Stimulated activated effector memory CD8-positive, alpha-beta T cell treated with anti-CD3 and anti-CD28 coated beads, Interleukin-12 subunit alpha, Interleukin-12 subunit beta, amount 100 ng/mL, for 72 hours (primary cell): Measurements from ENCODE around the gene POU2AF2.
"Not testable (repeated sequence)": the region's sequence is repeated elsewhere in the genome, so short reads cannot be mapped to it uniquely, and the experiment has no call there.

Experiments used
- ATAC-seq: fragments of 150-1000 bp; cut with Tn5 transposase; 2 replicates; pipeline ENCODE4 v1.10.0; 2021
- DNase-seq, 2 donors: peaks; one replicate each; pipeline ENCODE4 v3.0.0; 2021 to 2022; ENCODE audit warnings: low spot score in 2 of 2
- H3K27ac Mint-ChIP-seq: one replicate; pipeline ENCODE4 v1.8.0; 2022; ENCODE audit warnings: mild to moderate bottlenecking, mixed read lengths
- H3K36me3 Mint-ChIP-seq: one replicate; pipeline ENCODE4 v1.8.0; 2022; ENCODE audit warnings: mild to moderate bottlenecking, mixed read lengths
- H3K4me1 Mint-ChIP-seq: one replicate; pipeline ENCODE4 v1.8.0; 2022; ENCODE audit warnings: mixed read lengths
- H3K4me3 Mint-ChIP-seq: one replicate; pipeline ENCODE4 v1.8.0; 2022; ENCODE audit warnings: mild to moderate bottlenecking, mixed read lengths
- H3K9me3 Mint-ChIP-seq: one replicate; pipeline ENCODE4 v1.8.0; 2022; ENCODE audit warnings: mixed read lengths

Gene POU2AF2

DNA sequence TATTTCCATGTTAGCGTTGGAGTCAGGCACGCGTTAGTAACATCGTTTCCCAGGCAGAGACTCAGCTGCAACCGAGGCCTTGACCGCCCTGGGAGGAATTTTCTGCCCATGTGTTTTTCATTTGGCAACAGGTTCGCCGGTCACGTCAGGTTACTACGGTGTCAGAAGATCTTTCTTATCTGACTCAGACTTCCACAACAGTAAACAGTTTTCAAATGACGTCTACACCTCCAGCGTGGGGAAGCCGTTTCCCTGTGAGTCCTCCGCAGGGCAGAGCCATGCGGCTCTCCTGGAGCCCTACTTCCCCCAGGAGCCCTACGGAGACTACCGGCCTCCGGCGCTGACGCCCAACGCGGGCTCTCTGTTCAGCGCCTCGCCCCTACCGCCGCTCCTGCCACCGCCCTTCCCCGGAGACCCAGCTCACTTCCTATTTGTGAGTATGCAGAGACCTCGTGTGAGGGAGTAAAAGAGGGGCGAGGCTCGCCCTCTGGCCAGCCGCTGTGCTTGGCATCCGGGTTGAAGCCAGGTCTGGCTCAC is 38.5 kb downstream of the POU2AF2 start:
- ATAC-seq (no peak), DNase-seq (no peak)
- no peaks in the 10 kb centered on the region for H3K9me3 Mint-ChIP-seq
- no peaks in the 10 kb centered on the region for H3K4me1 Mint-ChIP-seq
- no peaks in the 10 kb centered on the region for H3K36me3 Mint-ChIP-seq
- H3K4me3 Mint-ChIP-seq, result no peak overlapping the region
- no peak overlapping the region for H3K27ac Mint-ChIP-seq

DNA sequence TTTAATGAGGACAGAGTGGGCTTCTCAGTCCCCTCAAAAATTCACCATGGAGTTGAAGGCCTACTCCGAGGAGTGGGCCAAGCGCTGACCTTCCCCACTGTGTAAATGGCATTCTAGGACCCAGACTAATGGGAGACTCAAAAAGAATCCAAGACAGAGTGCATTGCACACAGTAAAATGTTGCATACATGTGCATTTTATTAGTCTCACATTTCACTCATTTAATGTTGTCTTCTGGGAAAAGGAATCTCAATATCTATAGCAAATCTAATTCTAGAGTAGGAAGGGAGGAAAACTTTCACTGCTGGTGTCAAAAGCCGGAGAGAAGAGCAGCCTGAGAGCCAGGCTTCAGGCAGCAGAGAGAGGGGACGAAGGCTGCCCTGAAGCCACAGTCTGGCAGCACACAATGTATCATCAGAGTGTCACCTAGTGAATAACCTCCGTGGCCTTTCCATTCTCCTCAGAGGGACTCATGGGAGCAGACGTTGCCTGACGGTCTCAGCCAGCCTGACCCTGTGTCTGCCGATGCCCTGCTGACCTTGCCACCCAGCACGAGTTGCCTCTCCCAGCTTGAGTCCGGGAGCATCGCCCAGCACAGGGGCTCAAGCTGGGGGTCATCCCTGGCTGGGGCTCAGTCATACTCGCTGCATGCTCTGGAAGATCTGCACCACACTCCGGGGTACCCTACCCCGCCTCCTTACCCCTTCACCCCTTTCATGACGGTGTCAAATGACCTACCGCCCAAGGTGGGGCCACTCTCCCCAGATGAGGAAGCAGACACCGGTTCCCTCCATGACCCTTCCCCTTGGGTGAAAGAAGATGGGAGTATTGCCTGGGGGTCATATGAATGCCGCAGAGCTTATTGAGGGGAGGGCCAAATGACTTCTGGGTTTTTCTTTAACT is 39.9 kb downstream of the POU2AF2 start:
- no peak overlapping the region for H3K27ac Mint-ChIP-seq
- H3K4me1 Mint-ChIP-seq, result no peaks in the 10 kb centered on the region
- H3K36me3 Mint-ChIP-seq, result no peaks in the 10 kb centered on the region
- no peak overlapping the region for H3K4me3 Mint-ChIP-seq
- DNase-seq (no peak), ATAC-seq (no peak)
- no peaks in the 10 kb centered on the region for H3K9me3 Mint-ChIP-seq

DNA sequence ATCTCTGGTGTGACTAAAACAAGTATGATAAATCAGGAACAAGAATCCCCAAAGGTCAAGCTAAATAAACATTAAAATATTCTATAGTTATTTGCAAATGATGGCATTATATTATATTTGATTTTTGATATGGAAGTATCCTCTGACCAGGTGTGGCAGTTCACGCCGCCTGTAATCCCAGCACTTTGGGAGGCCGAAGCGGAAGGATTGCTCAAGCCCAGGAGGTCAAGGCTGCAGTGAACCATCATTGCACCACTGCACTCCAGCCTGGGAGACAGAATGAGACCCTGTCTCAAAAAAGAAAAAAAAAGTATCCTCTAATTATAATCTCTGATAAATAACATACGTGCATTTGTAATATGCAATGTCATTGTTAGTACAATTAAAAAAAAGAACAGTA is 46.2 kb downstream of the POU2AF2 start:
- no peaks in the 10 kb centered on the region for H3K36me3 Mint-ChIP-seq
- no peak overlapping the region for H3K27ac Mint-ChIP-seq
- ATAC-seq (no peak), DNase-seq (no peak)
- H3K9me3 Mint-ChIP-seq, result no peaks in the 10 kb centered on the region
- no peak overlapping the region for H3K4me3 Mint-ChIP-seq
- no peaks in the 10 kb centered on the region for H3K4me1 Mint-ChIP-seq

DNA sequence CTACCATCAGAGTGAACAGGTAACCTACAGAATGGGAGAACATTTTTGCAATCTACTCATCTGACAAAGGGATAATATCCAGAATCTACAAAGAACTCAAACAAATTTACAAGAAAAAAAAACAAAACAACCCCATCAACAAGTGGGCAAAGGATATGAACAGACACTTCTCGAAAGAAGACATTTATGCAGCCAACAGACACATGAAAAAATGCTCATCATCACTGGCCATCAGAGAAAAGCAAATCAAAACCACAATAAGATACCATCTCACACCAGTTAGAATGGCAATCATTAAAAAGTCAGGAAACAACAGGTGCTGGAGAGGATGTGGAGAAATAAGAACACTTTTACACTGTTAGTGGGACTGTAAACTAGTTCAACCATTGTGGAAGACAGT is 46.9 kb downstream of the POU2AF2 start:
- not testable (repeated sequence) for DNase-seq, ATAC-seq, H3K27ac Mint-ChIP-seq, H3K4me3 Mint-ChIP-seq, H3K36me3 Mint-ChIP-seq, H3K9me3 Mint-ChIP-seq, H3K4me1 Mint-ChIP-seq

DNA sequence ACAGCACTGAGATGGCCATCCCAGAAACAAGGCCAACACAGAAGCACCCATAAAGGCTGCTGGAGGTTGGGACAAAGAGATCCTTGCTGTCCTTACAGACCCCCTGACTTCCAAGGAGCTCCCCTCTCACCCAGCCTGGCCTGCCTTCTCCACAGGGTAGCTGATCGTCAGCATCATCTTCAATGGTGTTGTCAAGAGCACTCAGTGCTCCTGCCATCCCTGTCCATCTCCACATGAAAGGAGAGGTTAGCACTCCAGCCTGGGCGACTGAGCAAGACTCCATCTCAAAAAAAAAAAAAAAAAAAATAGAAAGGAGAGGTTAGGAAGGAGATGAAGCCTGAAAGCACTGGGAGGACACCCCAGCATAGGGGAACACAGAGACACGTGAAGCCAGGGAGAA is 50.7 kb downstream of the POU2AF2 start:
- no peak overlapping the region for H3K27ac Mint-ChIP-seq
- H3K9me3 Mint-ChIP-seq, result no peaks in the 10 kb centered on the region
- no peak for DNase-seq
- no peaks in the 10 kb centered on the region for H3K4me1 Mint-ChIP-seq
- no peaks in the 10 kb centered on the region for H3K36me3 Mint-ChIP-seq
- no peak for ATAC-seq
- no peak overlapping the region for H3K4me3 Mint-ChIP-seq

DNA sequence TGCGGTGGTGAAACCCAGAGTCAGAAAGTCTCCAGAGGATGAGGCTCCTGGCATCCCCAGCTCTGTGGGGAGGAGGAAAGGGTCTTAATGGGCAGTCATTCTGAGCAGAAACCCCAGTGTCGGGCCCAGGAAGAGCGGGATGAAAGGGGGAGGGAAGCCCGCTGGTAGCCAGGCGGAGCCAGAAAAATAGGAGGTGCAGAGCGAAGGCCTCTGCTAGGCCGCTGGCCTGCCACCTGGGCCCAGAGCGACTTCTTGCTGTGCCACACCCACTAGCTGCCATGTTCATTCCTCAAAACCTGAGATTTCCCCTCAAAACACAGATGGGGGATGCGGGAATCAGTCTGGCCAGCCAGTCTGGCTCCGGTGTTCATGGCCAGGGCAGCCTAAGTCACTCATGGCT is 52.2 kb downstream of the POU2AF2 start:
- ATAC-seq (no peak), DNase-seq (no peak)
- H3K36me3 Mint-ChIP-seq, result no peaks in the 10 kb centered on the region
- H3K4me3 Mint-ChIP-seq, result no peak overlapping the region
- H3K4me1 Mint-ChIP-seq, result no peaks in the 10 kb centered on the region
- H3K9me3 Mint-ChIP-seq, result no peaks in the 10 kb centered on the region
- H3K27ac Mint-ChIP-seq, result no peak overlapping the region

DNA sequence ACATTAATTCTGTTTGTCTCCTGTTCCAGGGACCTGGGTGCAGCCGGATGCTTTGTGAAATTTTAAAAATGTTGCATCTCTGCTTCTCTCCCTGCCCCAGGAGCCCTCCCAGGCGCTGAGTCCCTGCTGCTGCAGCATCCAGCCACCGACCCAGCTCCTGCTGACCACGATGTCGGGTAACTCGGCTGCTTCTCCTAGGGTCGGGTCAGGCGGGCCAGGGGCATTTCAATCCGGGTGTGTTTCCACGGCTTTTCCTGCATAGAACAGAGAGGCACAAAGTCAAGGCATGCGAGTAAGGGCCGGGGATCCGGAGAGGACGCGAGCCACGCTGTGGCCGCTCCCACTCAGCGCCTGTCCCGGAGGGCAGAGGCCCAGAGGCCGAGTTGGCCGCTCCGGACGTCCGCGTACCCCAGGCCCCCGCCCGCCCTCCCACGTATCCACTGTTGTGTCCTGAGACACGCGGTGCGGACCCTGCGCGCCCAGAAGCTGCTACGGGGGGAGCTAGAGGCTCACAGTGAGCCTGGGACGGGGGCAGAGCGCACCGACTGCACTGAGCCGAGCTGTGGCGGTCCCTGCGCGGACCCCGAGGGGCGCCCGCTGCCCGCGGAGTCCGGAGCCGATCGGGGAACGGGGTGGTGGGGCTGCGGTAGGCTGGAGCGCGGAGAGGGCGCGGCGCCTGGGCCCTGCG is 53.0 kb downstream of the POU2AF2 start, which contains the start of gene POU2AF3:
Gene POU2AF3, plus strand, starts transcription at position 134 of the 688 bp plus-strand sequence. Its CDS starts 36 bp downstream, at position 170.
- Mint-ChIP-seq H3K27ac (no peak within 1 kb of the TSS), H3K36me3 (no peaks in the 10 kb centered on the region), H3K9me3 (no peaks in the 10 kb centered on the region), H3K4me1 (no peaks in the 10 kb centered on the region), H3K4me3 (no peak within 1 kb of the TSS)
- ATAC-seq, result peak; percentile 4
- DNase-seq, result no peak

DNA sequence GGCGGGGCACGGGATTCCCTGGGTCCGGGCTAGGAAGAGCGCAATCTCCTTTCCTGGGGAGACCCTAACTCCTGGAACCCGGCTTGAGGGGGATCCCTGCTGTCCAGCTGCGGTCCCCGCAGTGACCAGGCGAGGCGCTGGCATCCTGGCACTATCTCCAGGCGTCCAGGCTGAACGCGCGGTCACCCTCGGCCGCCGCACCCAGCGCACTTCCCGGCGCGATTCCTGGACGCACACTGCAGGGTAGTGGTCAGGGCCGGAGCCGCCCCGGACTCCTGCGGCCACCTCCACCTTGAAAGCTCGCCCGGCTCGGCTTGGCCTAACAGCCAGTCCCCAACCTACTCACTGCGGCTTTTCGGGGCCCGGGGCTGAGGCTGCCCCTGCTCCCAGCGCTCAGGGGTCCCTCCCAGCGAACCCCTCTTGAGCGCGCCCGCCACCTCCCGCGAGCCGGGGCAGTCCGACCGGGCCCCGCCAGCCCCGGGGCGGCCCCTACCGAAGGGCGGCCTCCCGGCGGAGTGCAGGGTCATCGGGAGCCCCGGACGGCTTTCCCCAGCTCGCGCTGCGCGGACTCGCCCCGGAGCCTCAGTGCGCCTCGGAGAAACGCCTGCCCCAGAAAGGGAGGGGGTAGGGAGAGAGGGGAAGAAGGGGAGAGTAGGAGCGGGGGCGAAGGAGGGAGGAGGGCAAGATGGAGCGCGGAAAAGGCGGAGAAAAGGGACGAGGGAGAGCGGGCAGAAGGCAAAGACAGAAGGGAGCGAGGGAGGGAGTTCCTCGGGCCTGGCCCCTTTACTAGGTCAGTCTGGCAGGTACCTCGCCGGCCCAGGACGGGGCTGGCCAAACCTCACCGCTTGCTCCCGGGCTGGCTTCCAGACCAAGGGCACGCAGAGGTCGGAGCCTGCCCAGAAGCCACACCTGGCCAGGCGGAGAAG is 53.8 kb downstream of the POU2AF2 start:
- no peak overlapping the region for H3K4me3 Mint-ChIP-seq
- no peaks in the 10 kb centered on the region for H3K4me1 Mint-ChIP-seq
- H3K36me3 Mint-ChIP-seq, result no peaks in the 10 kb centered on the region
- peak; percentile 14 for ATAC-seq
- no peak for DNase-seq
- H3K9me3 Mint-ChIP-seq, result no peaks in the 10 kb centered on the region
- no peak overlapping the region for H3K27ac Mint-ChIP-seq

DNA sequence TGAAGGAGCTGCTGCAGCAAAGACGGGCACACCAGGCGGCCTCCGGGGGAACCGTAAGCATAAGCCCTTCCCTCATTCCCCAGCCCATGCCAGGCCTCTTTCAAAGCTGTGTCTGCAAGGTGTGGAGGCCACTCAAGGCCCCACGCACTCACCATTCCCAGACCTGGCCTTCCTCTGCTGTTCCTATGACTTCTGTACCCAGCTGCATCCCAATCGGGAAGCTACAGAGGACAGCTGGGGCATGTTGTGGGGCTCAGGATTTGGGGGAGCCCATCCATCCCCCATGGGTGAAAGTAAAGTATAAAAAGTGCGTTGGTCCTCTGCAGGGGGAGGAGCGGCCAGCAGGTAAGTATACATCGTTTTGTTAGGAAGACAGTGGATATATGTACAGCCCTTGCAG is 55.0 kb downstream of the POU2AF2 start:
- no peak for ATAC-seq
- no peaks in the 10 kb centered on the region for H3K9me3 Mint-ChIP-seq
- H3K27ac Mint-ChIP-seq, result no peak overlapping the region
- DNase-seq, result no peak
- no peaks in the 10 kb centered on the region for H3K36me3 Mint-ChIP-seq
- no peaks in the 10 kb centered on the region for H3K4me1 Mint-ChIP-seq
- no peak overlapping the region for H3K4me3 Mint-ChIP-seq

DNA sequence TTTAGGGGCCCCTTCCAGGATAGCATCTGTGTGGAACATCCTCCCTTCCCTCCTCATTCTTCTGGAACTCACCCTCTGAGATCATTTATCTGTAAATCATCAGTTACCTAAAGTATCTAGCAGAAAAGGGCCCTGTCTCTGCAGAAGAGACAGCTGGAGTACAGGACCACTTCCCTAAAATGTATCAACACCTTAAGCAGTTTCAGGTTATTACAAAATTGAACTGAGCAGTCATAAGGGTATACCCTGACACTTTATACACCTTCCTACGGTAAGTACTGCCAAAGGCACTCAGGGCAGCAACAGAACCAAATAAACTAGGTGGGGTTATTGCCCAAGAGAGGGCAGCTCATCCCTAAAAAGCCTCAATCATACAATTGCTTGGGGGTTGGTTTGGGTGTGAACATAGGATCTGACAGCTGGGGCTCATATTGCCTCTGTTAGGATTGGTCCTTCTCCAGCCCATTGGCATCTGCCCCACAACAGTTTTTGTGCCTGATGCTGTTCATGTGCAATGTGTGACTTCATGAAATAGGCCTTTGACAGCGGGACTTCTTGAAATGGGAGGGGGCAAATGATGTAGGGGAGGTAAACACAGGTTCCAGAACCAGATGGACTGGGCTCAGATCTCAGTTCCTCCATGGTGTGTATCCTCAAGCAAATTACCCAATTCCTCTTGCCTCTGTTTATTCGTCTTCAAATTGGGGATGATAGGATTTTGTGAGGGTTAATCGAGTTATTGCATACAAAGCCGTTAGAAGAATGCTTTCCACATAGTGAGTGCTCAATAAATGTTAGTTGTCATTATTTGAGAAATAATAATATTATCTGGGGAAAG is 55.7 kb downstream of the POU2AF2 start:
- Mint-ChIP-seq H3K4me1 (no peaks in the 10 kb centered on the region), H3K4me3 (no peak overlapping the region), H3K9me3 (no peaks in the 10 kb centered on the region), H3K27ac (no peak overlapping the region), H3K36me3 (no peaks in the 10 kb centered on the region)
- ATAC-seq (no peak), DNase-seq (no peak)

DNA sequence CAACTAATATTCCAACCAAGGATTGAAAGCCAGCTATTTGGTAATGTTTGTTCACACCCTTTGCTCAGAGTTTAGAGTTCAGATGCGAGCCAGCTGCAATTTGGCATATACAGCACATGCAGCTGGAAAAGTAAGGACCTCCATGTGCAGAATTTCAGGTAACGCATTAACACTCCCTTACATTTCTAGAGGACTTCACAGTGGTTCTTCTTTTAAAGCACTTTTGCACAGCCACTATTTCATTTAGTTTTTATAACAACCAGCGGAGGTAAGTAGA is 56.3 kb downstream of the POU2AF2 start:
- Mint-ChIP-seq H3K9me3 (no peaks in the 10 kb centered on the region), H3K4me1 (no peaks in the 10 kb centered on the region), H3K4me3 (no peak overlapping the region), H3K36me3 (no peaks in the 10 kb centered on the region), H3K27ac (no peak overlapping the region)
- no peak for DNase-seq
- ATAC-seq, result no peak

DNA sequence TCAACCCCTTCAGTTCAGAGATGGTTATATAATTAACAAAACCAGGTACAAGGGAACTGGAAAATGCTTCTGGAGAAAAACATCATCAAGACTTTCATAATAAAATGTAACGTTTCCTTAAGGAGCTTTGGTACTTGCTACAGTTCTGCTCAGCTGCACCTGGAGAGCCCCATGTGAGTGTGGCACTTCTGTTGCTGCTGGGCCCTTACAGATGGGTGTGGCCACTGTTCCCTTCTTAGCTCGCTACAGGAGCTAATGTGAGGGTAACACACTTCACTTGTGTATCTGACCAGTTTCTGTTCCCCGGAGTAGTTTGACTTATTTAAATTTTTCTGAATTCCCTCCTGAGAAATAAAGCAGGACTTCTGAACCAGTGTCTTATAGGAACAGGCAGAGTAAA is 56.8 kb downstream of the POU2AF2 start:
- H3K27ac Mint-ChIP-seq, result no peak overlapping the region
- H3K9me3 Mint-ChIP-seq, result no peaks in the 10 kb centered on the region

DNA sequence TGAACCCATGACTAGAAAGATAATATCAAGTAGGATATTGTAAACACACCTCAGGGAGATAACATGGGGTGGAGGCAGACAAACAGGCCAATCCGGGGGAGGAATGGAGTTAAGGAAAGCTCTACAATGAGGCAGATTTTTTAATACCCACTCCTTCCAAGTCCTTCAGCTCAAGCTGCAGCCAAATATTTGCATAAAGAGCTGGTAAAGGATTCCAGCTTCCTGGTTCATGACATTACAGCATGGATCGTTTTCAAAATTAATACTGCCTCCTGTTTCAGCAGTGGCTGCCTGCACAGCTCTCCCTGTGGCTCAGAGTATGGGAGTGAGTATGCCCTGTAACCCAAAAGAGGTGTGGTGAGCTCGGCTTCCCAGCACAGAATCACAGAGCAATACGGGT is 57.9 kb downstream of the POU2AF2 start:
- Mint-ChIP-seq H3K27ac (no peak overlapping the region), H3K9me3 (no peaks in the 10 kb centered on the region), H3K4me1 (no peaks in the 10 kb centered on the region), H3K36me3 (no peaks in the 10 kb centered on the region), H3K4me3 (no peak overlapping the region)
- DNase-seq (no peak), ATAC-seq (no peak)

More for the DNA sequence above, 56.8 kb downstream of the POU2AF2 start:
- no peak for ATAC-seq
- no peaks in the 10 kb centered on the region for H3K36me3 Mint-ChIP-seq
- DNase-seq, result no peak
- H3K4me1 Mint-ChIP-seq, result no peaks in the 10 kb centered on the region
- no peak overlapping the region for H3K4me3 Mint-ChIP-seq

DNA sequence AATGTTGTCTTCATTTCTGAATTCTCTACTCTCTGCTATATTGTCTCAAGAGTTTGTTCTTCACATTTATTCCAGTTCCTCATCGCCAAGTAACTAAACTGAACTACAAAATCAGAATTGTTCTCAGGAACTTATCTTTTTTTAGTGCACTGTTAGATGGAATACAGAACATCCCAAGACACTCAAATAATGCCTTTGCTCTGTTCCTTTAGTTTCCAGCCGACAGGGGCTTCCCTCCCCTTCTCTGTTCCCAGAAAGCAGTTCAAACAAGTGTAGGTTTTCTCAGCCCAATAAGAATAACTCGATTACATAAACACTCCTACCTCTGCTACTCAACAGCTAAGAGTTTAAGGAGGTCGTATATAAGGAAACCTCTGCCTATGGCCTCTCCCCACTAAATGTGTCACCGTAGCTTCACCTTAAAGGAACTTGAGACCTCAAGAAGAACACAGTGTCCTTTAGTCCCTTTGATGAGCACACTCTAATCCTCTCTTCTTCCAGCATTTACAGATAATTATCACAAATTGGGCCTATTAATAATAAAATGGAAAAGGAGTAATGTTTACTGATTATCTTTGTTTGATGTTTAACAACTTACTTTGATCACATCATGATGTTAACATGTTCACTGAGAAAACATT is 59.8 kb downstream of the POU2AF2 start:
- Mint-ChIP-seq H3K4me1 (no peaks in the 10 kb centered on the region), H3K9me3 (no peaks in the 10 kb centered on the region), H3K27ac (no peak overlapping the region), H3K4me3 (no peak overlapping the region), H3K36me3 (no peaks in the 10 kb centered on the region)
- DNase-seq (no peak), ATAC-seq (no peak)
